Endometrial microvascular endothelial cells (primary cell): ENCODE results near the gene LAMA4. TPM values are rescaled to one million over a fixed set of nuclear protein-coding genes. Genes with fewer than 3 reads are reported as not detected.

Source experiments
- in situ Hi-C: cut with HindIII; loops from 2 replicates; pipeline ENCODE4 v1.10.0; 2017; ENCODE audit warnings: low sequenced_read_pairs, low pct_unique_long_range_greater_than_20kb; ENCODE audit errors: inconsistent ontology term
- total RNA-seq: library from RNA; depleted of rRNA; stranded (reverse); fragments of >200 nt; gene quantifications from one replicate; pipeline ENCODE4 v1.2.3, GENCODE V29; 2015; ENCODE audit errors: inconsistent ontology term

The LAMA4 gene
- total RNA-seq, 1 donor from 2014 or later = 221 TPM

GRCh38 chr6:112085286-112086065, 168.9 kb downstream of the LAMA4 start:
- in situ Hi-C loops = no loop called here

DNA sequence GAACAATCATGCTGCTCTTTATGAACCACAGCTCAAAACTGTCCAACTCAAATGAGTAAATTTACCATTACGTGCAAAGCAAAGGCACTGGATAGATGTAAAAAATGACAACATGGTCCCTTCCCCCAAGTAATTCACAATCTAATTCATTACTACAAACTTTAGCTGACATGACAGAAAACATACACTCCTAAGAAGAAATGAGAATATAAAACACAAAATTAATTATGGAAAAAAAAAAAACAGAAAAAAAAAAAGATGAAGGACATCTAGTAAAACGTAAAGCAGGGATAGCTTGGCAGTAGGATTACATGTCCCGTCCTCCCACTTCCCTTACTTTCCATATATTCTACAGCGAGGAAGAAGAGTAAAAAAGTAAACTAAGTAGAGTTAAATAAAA, 172.8 kb downstream of the LAMA4 start:
- in situ Hi-C loops = no loop called here

DNA sequence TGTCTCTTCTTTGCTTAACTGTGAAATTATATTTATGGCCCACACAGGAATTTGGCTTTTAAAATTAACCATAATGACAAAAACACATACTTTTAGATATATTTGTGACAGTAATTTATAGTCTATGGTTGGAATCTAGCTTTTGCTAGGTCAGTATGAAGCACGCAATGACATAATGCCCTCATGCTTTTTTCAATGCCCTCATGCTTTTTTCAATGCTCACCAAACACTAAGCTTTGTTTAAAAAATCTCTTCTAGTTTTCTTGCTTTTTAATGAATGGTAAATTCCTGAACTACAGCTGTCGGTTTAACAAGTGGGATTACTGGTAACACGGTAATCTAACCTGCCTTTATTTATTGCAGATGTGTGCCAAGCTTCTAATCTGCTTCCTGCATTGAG, 187.8 kb downstream of the LAMA4 start:
- in situ Hi-C loops = no loop called here

- in situ Hi-C loops = no loop called here
Measured at GRCh38 chr6:112065426-112065986, 188.9 kb downstream of the LAMA4 start.

DNA sequence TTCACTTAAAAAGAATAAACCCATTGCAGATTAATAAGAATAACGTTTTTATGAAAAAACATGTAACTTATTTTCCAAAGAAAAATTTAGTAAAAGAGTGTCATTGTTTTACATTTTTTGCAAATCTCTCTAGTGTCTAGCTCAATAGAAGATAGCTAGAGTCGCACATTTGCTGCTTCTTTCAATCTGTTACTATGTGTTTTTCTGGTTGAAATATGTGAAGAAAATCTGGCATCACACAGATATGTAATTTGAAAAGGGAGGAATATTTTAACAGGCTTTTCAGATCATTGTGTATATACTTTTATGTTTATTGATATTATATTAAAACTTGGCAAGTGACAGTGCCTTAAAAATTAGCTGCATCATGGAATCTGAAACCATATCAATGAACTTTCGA, 191.4 kb downstream of the LAMA4 start:
- in situ Hi-C loops = no loop called here

DNA sequence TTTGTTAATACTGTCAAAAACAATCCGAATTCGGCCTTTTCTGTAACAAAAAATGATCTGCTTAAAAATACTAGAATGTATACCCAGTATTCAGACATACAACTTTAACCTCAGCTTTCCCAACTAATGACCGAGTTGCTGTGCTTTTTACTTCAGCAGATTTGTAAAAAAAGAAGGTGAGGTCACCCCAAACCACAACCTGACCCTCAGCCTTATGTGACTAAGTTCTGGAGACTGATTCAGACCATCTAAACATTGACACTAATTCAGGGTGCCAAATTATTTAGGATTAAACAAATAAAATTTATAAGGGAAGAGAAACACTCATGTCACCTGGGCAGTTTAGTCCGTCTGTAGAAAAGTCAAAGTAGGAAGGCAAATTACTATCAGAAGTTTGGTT, 192.8 kb downstream of the LAMA4 start:
- in situ Hi-C loops = no loop called here

Other genes with a start within 250 kb of the LAMA4 start
- not detected for gene CCN6, start 200.5 kb downstream of the LAMA4 start, total RNA-seq
- 14.9 TPM for gene TUBE1, start 167.1 kb downstream of the LAMA4 start, total RNA-seq
- gene FAM229B, start 167.0 kb downstream of the LAMA4 start, total RNA-seq = 13.7 TPM
- gene RFPL4B, start 92.8 kb upstream of the LAMA4 start, total RNA-seq = not detected